CD4-positive, alpha-beta memory T cell (primary cell): ENCODE data around the gene FOXN3. TPM values are rescaled to one million over a fixed set of nuclear protein-coding genes. Genes with fewer than 3 reads are reported as not detected.
"Not testable (repeated sequence)": the region's sequence is repeated elsewhere in the genome, so short reads cannot be mapped to it uniquely, and the experiment has no call there.

Experiments
- CTCF ChIA-PET: fragments of 350-600 bp; sonication (Branson Sonifier 250); formaldehyde crosslinking; loops from one replicate; lab custom pipeline; 2021; ENCODE audit warnings: inconsistent platforms; ENCODE audit not compliant: partially characterized antibody; lab: Charles Lee
- POLR2A ChIA-PET: fragments of 350-600 bp; sonication (Branson Sonifier 250); formaldehyde crosslinking; loops from one replicate; lab custom pipeline; 2021; ENCODE audit not compliant: partially characterized antibody; lab: Charles Lee
- DNase-seq, 5 donors: peaks; one replicate each; pipeline versions ENCODE4 v3.0.0 to v3.0.0-alpha.2; 2020 to 2022; ENCODE audit warnings: mixed read lengths in 1 of 5
- H3K27ac ChIP-seq: one replicate; pipeline ENCODE4 v1.7.0; 2013; ENCODE audit warnings: low read depth, low read length
- H3K27me3 ChIP-seq: 2 replicates; pipeline ENCODE4 v1.7.0; 2013; ENCODE audit warnings: mild to moderate bottlenecking, low read length, moderate library complexity; ENCODE audit not compliant: insufficient read depth
- H3K36me3 ChIP-seq: 2 replicates; pipeline ENCODE4 v1.7.0; 2013; ENCODE audit warnings: mild to moderate bottlenecking, low read length, moderate library complexity; ENCODE audit not compliant: insufficient read depth
- H3K4me1 ChIP-seq: 2 replicates; pipeline ENCODE4 v1.7.0; 2013; ENCODE audit warnings: mild to moderate bottlenecking, low read length, moderate library complexity; ENCODE audit not compliant: insufficient read depth
- H3K4me3 ChIP-seq, 2 donors: one replicate each; pipeline ENCODE4 v1.7.0; 2013; ENCODE audit warnings: low read length in 2 of 2, mild to moderate bottlenecking in 1 of 2
- H3K9me3 ChIP-seq, 2 donors: one replicate each; pipeline ENCODE4 v1.7.0; 2013; ENCODE audit warnings: low read length in 2 of 2, control low read depth in 1 of 2; ENCODE audit not compliant: control insufficient read depth in 1 of 2
- H3K27ac Mint-ChIP-seq, 7 donors: one replicate each; pipeline ENCODE4 v1.8.0; 2020 to 2021; ENCODE audit warnings: mixed read lengths in 7 of 7, mild to moderate bottlenecking in 6 of 7, inconsistent platforms in 3 of 7, moderate library complexity in 3 of 7
- H3K27me3 Mint-ChIP-seq, 2 donors: one replicate each; pipeline ENCODE4 v1.8.0; 2020 to 2021; ENCODE audit warnings: mixed read lengths in 2 of 2
- H3K36me3 Mint-ChIP-seq, 2 donors: one replicate each; pipeline ENCODE4 v1.8.0; 2020 to 2021; ENCODE audit warnings: mixed read lengths in 2 of 2, inconsistent platforms in 1 of 2, mild to moderate bottlenecking in 1 of 2
- H3K4me1 Mint-ChIP-seq, 4 donors: one replicate each; pipeline ENCODE4 v1.8.0; 2020 to 2021; ENCODE audit warnings: mixed read lengths in 4 of 4, mild to moderate bottlenecking in 1 of 4
- H3K4me3 Mint-ChIP-seq, 8 donors: one replicate each; pipeline ENCODE4 v1.8.0; 2020 to 2021; ENCODE audit warnings: mixed read lengths in 8 of 8, mild to moderate bottlenecking in 7 of 8, moderate library complexity in 6 of 8, inconsistent platforms in 3 of 8
- H3K9me3 Mint-ChIP-seq, 8 donors: one replicate each; pipeline ENCODE4 v1.8.0; 2020 to 2021; ENCODE audit warnings: mixed read lengths in 8 of 8, mild to moderate bottlenecking in 5 of 8, inconsistent platforms in 3 of 8, moderate library complexity in 1 of 8
- intact Hi-C: fragments of 100-400 bp; cut with micrococcal nuclease; formaldehyde crosslinking; loops from one replicate; pipeline ENCODE4 v1.15.1; 2023
- polyA plus RNA-seq, 2 donors: library from polyadenylated mRNA; unstranded; fragments of 300-500 nt; fragmentation: Illumina TruSeq; gene quantifications; one replicate each; pipeline ENCODE4 v1.2.3, GENCODE V29; 2021
- total RNA-seq, 2 experiments: library from RNA; stranded (reverse); gene quantifications; one replicate each; pipeline ENCODE4 v1.2.3, GENCODE V29; 2021

Gene FOXN3
- total and polyA plus RNA-seq, 4 experiments from 2014 or later: 92.6 to 111 (median 106) TPM

DNA sequence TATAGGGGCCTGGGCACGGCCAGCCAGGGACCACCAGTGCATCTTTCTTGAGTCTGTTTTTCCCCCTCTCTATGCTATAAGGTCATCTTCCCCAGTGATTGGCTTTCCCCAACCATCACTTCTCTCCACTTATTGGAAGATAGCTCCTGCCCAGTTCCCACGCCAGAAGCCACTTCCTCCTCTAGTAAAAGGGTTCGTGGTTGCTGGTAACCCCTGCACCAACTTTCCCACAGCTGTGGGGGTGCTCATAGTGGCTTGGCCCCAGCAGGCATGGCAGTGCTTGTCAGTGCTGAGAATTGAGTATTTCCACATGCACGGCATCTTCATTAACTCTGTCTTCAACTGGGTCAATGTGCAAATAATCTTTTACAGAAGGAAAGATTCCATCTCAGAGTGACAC, 215.4 kb downstream of the FOXN3 start:
- Mint-ChIP-seq H3K27ac (peak overlapping the region in 2 of 7 donors; percentile 39 to 43), H3K36me3 (peaks cover 19 to 48% of the 10 kb centered on the region in 2 donors), H3K4me3 (peak overlapping the region in 1 of 8 donors; percentile 10), H3K9me3 (peaks cover 0 to 8% (median 0%) of the 10 kb centered on the region in 8 donors), H3K4me1 (peaks cover 43 to 70% (median 56%) of the 10 kb centered on the region in 4 donors), H3K27me3 (no peaks in the 10 kb centered on the region)
- intact Hi-C loops: no loop called here
- H3K27me3 ChIP-seq: no peaks in the 10 kb centered on the region
- H3K4me3 ChIP-seq: no peak overlapping the region
- CTCF ChIA-PET: no interaction called here
- no peaks in the 10 kb centered on the region for H3K36me3 ChIP-seq
- DNase-seq: no peak
- no peak overlapping the region for H3K27ac ChIP-seq
- peaks cover 23% of the 10 kb centered on the region for H3K4me1 ChIP-seq
- POLR2A ChIA-PET: no interaction called here
- H3K9me3 ChIP-seq: no peaks in the 10 kb centered on the region

DNA sequence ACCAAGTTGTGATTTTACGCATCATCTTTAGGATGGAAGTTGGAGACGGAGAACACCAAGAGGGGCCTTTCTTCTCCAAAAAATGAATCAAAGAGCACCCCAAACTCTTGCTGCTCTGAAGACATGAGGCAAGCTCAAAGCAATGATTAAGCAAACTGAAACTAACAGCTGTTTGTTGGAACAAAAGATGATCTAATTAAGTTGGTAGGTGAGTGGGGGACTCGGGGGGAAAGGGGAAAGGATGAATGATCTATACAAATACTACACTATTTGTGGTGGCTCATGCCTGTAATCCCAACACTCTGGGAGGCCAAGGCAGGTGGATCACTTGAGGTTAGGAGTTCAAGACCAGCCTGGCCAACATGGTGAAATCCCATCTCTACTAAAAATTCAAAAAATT, 217.7 kb downstream of the FOXN3 start:
- Mint-ChIP-seq H3K36me3 (peaks cover 17 to 48% of the 10 kb centered on the region in 2 donors), H3K4me1 (peaks cover 42 to 65% (median 52%) of the 10 kb centered on the region in 4 donors), H3K27ac (peak overlapping the region in 2 of 7 donors; percentile 2 to 3)
- H3K4me3 Mint-ChIP-seq, POLR2A ChIA-PET, H3K9me3 Mint-ChIP-seq, DNase-seq, intact Hi-C loops, CTCF ChIA-PET, H3K27ac ChIP-seq, H3K27me3 Mint-ChIP-seq, H3K4me3 ChIP-seq, H3K9me3 ChIP-seq, H3K27me3 ChIP-seq, H3K36me3 ChIP-seq: not testable (repeated sequence)
- peaks cover 23% of the 10 kb centered on the region for H3K4me1 ChIP-seq

DNA sequence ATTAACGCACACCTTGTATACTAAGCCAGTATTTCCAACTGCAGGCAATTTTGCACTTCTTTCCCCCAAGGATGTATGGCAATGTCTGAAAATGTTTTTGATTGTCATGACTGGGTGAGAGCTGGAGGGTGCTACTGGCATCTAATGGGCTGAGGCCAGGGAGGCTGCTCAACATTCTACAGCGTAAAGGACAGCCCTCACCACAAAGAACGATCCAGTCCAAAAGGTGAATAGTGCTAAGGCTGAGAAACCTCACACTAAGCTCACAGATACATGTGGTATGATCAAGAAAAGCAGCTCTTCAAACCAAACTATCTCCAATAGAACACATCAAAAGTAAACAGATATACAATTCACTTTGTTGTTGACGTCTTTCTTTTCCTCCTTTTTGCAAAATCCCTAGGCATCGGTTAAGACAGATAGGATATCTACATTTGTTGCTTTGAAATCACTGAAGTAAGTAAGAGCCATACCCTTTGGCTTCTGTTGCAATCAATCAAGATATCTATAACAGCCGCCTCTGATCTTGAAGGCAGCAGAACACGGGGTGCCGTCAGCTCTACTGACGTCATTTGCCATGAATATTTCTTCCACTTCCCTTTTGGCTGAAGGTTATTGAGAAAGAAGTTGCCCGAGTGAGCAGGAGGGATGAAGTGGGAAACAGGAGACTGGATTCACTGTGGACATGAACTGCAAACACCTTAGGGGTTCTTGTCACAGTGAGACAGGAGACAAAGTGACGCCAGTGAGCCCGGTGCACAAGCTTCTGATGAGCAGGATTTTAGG, 218.3 kb downstream of the FOXN3 start:
- peaks cover 21% of the 10 kb centered on the region for H3K4me1 ChIP-seq
- H3K4me3 Mint-ChIP-seq: no peak overlapping the region
- no peaks in the 10 kb centered on the region for H3K27me3 Mint-ChIP-seq
- ChIA-PET POLR2A (no interaction called here), CTCF (no interaction called here)
- no peaks in the 10 kb centered on the region for H3K27me3 ChIP-seq
- H3K36me3 ChIP-seq: no peaks in the 10 kb centered on the region
- peak overlapping the region in 2 of 7 donors; percentile 2 to 3 for H3K27ac Mint-ChIP-seq
- no peak for DNase-seq
- no peak overlapping the region for H3K4me3 ChIP-seq
- H3K9me3 ChIP-seq: no peaks in the 10 kb centered on the region
- peaks cover 38 to 64% (median 47%) of the 10 kb centered on the region in 4 donors for H3K4me1 Mint-ChIP-seq
- no peak overlapping the region for H3K27ac ChIP-seq
- intact Hi-C loops: no loop called here
- H3K36me3 Mint-ChIP-seq: peaks cover 17 to 44% of the 10 kb centered on the region in 2 donors
- peaks cover 0 to 8% (median 2%) of the 10 kb centered on the region in 8 donors for H3K9me3 Mint-ChIP-seq

DNA sequence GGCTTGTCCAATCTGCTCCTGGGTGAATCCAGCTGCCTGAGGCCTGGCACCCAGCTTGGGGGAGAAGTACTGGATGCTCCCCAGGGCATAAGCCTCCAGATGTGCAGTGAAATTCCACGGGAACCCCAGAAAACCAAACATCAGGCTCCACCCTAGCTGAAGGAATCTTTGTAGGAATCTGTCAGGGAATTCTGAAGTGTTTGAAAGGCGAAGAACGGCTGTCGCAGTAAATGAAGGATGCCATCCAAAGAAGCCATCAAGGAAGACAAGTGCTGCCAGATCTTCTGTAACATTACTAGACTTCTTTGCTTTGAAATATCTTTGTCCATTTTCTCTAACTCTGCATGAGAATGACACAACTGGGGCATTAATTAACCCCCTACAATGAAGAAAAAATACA, 219.4 kb downstream of the FOXN3 start:
- H3K36me3 ChIP-seq: no peaks in the 10 kb centered on the region
- no peaks in the 10 kb centered on the region for H3K27me3 ChIP-seq
- no peaks in the 10 kb centered on the region for H3K27me3 Mint-ChIP-seq
- H3K27ac Mint-ChIP-seq: no peak overlapping the region
- no peak overlapping the region for H3K27ac ChIP-seq
- intact Hi-C loops: no loop called here
- H3K9me3 Mint-ChIP-seq: peaks cover 0 to 8% (median 2%) of the 10 kb centered on the region in 8 donors
- H3K36me3 Mint-ChIP-seq: peaks cover 17 to 44% of the 10 kb centered on the region in 2 donors
- POLR2A ChIA-PET: no interaction called here
- H3K4me1 Mint-ChIP-seq: peaks cover 31 to 53% (median 37%) of the 10 kb centered on the region in 4 donors
- H3K9me3 ChIP-seq: no peaks in the 10 kb centered on the region
- no peak for DNase-seq
- CTCF ChIA-PET: no interaction called here
- peaks cover 10% of the 10 kb centered on the region for H3K4me1 ChIP-seq
- H3K4me3 Mint-ChIP-seq: no peak overlapping the region
- no peak overlapping the region for H3K4me3 ChIP-seq

DNA sequence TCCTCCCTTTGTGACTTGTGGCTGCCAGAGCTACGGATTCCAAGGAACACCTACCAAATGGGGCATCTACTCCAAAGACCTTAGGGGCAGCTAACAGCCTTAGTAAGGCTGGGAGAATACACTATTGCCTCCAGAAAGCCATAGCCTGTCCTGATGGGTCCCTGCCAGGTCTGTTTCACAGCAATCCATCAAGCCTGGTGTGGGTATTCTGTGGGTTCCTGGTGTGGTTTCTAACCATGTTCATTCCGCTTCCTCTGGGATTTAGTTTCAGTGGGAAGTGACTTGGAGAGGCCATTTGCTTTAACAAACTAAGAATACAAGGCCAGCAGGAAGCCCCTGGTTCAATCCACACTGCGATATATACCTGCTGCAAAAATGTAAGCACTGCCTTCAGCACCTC, 220.5 kb downstream of the FOXN3 start:
- intact Hi-C loops: no loop called here
- Mint-ChIP-seq H3K27ac (no peak overlapping the region), H3K36me3 (peaks cover 17 to 44% of the 10 kb centered on the region in 2 donors), H3K4me3 (no peak overlapping the region), H3K27me3 (no peaks in the 10 kb centered on the region), H3K4me1 (peaks cover 20 to 44% (median 27%) of the 10 kb centered on the region in 4 donors), H3K9me3 (peaks cover 0 to 8% (median 2%) of the 10 kb centered on the region in 8 donors)
- no peaks in the 10 kb centered on the region for H3K4me1 ChIP-seq
- no peak overlapping the region for H3K4me3 ChIP-seq
- no peak for DNase-seq
- no peak overlapping the region for H3K27ac ChIP-seq
- H3K9me3 ChIP-seq: no peaks in the 10 kb centered on the region
- no peaks in the 10 kb centered on the region for H3K36me3 ChIP-seq
- no peaks in the 10 kb centered on the region for H3K27me3 ChIP-seq
- ChIA-PET CTCF (no interaction called here), POLR2A (interaction anchor here (0.6 kb wide), 1 partner anchor 573 kb away, joined by 3 read pairs; no protein-coding TSS in a partner anchor)

DNA sequence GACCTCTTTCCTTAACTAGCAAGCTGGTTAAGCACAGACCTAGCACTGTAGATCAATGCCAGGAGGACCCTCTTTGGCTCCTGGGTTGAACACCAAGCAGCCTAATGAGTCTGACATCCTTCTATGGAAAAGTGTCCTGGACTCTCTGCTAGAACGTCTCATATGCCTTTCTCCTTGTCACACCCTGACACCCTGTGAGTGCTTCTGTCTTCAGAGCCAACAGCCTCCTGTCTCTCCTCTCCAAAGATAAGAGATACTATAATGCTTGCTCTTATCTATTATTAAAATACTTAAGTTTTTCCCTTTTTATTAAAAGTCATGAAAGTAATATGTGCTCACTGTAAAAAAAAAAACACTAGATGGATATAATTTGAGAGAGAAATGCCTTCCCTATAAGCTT, 222.7 kb downstream of the FOXN3 start:
- Mint-ChIP-seq H3K27ac (peak overlapping the region in 1 of 7 donors; percentile 41), H3K27me3 (no peaks in the 10 kb centered on the region)

DNA sequence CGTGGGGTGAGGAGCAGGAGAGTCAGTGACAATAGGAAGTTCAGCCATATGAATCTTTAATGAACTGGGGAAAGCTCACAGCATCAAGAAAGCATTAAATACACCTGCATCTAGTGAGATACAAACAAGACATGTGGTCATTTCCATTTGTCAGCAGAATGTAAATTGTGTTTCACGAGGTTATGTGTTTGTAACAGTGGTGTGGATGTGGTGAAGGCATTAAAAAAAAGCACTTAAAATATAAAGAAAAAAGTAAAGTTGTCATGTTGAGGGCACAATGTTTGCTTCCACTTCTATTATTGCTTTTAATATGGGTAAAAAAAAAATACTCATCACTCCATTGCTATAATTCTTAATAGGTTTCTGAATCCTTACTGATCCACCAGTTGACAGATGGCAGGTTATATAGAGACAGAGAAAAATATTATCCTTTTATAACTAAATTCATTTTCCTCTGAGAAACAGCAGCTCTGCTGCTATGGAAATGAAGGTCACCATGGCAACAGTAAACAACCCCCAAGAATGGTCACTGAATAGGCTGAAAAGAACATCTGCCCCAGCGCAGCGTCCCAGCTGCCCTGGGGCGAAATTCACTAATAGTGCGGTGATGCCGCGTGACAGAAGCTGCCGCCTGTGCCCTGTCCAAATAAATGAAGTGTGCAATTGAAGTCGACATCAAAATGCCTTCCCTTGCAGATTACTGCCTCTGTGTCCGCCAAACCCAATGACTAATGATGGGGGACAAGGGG, 226.1 kb downstream of the FOXN3 start:
- CTCF ChIA-PET: interaction anchor here (4.8 kb wide), 1 partner anchor 13 kb away, joined by 28 read pairs; no protein-coding TSS in a partner anchor
- H3K4me1 Mint-ChIP-seq: peaks cover 6 to 9% (median 9%) of the 10 kb centered on the region in 4 donors
- H3K27me3 ChIP-seq: no peaks in the 10 kb centered on the region
- H3K4me1 ChIP-seq: no peaks in the 10 kb centered on the region
- no peak overlapping the region for H3K4me3 ChIP-seq
- no peaks in the 10 kb centered on the region for H3K27me3 Mint-ChIP-seq
- POLR2A ChIA-PET: no interaction called here
- no peak for DNase-seq
- intact Hi-C loops: no loop called here
- no peak overlapping the region for H3K27ac ChIP-seq
- H3K9me3 Mint-ChIP-seq: peaks cover 0 to 4% (median 0%) of the 10 kb centered on the region in 8 donors
- H3K9me3 ChIP-seq: no peaks in the 10 kb centered on the region
- peaks cover 11% of the 10 kb centered on the region for H3K36me3 ChIP-seq
- H3K4me3 Mint-ChIP-seq: no peak overlapping the region
- peaks cover 19 to 26% of the 10 kb centered on the region in 2 donors for H3K36me3 Mint-ChIP-seq
- H3K27ac Mint-ChIP-seq: no peak overlapping the region

More for the DNA sequence above, 222.7 kb downstream of the FOXN3 start:
- Mint-ChIP-seq H3K9me3 (peaks cover 0 to 8% (median 2%) of the 10 kb centered on the region in 8 donors), H3K36me3 (peaks cover 21 to 47% of the 10 kb centered on the region in 2 donors), H3K4me1 (peaks cover 12 to 30% (median 21%) of the 10 kb centered on the region in 4 donors), H3K4me3 (no peak overlapping the region)
- H3K27ac ChIP-seq: no peak overlapping the region
- peaks cover 3% of the 10 kb centered on the region for H3K36me3 ChIP-seq
- no peaks in the 10 kb centered on the region for H3K27me3 ChIP-seq
- intact Hi-C loops: no loop called here
- H3K4me1 ChIP-seq: no peaks in the 10 kb centered on the region
- POLR2A ChIA-PET: no interaction called here
- no peak overlapping the region for H3K4me3 ChIP-seq
- DNase-seq: no peak
- CTCF ChIA-PET: interaction anchor here (1.1 kb wide), 1 partner anchor 17 kb away, joined by 3 read pairs; no protein-coding TSS in a partner anchor
- H3K9me3 ChIP-seq: no peaks in the 10 kb centered on the region
